GM18861 (cell line): ENCODE measurements around the gene ZNF516.

Experiments
- ATAC-seq: cut with Tn5 transposase; IDR thresholded peaks from one replicate; pipeline ENCODE4 v1.9.1; 2021; ENCODE audit not compliant: unreplicated experiment

Gene ZNF516

GRCh38 chr18:76385681-76385975 is 109.4 kb downstream of the ZNF516 start:
- no peak for ATAC-seq

GRCh38 chr18:76384861-76385680 is 110.0 kb downstream of the ZNF516 start:
- no peak for ATAC-seq

- no peak for ATAC-seq
These were observed 110.8 kb downstream of the ZNF516 start for GRCh38 chr18:76384114-76384790.

GRCh38 chr18:76383636-76384035 is 111.4 kb downstream of the ZNF516 start:
- ATAC-seq = no peak

- no peak for ATAC-seq
These were observed 112.8 kb downstream of the ZNF516 start for GRCh38 chr18:76382275-76382674.

GRCh38 chr18:76380791-76381405 is 114.1 kb downstream of the ZNF516 start:
- ATAC-seq = no peak

GRCh38 chr18:76380127-76380729 is 114.8 kb downstream of the ZNF516 start:
- ATAC-seq = no peak

- ATAC-seq = no peak
These were observed 115.6 kb downstream of the ZNF516 start for GRCh38 chr18:76379226-76380126.

- no peak for ATAC-seq
These were observed 116.4 kb downstream of the ZNF516 start for GRCh38 chr18:76378526-76379215.

GRCh38 chr18:76377359-76377756 is 117.7 kb downstream of the ZNF516 start:
- ATAC-seq = no peak

GRCh38 chr18:76376668-76377358 is 118.2 kb downstream of the ZNF516 start:
- no peak for ATAC-seq

- no peak for ATAC-seq
These were observed 118.8 kb downstream of the ZNF516 start for GRCh38 chr18:76376225-76376624.

GRCh38 chr18:76374330-76375281 is 120.4 kb downstream of the ZNF516 start:
- ATAC-seq = peak; percentile 80

GRCh38 chr18:76373297-76373696 is 121.7 kb downstream of the ZNF516 start:
- ATAC-seq = no peak

GRCh38 chr18:76371301-76372203 is 123.5 kb downstream of the ZNF516 start:
- ATAC-seq = no peak

GRCh38 chr18:76370686-76371085 is 124.4 kb downstream of the ZNF516 start:
- ATAC-seq = no peak

- ATAC-seq = no peak
These were observed 124.8 kb downstream of the ZNF516 start for GRCh38 chr18:76370201-76370600.
